Measurements from ENCODE around the gene ZNF483.
A peak's percentile ranks its signal among the peaks of the same experiment; 100 is the strongest.

Gene ZNF483

GRCh38 chr9:111572950-111573604 lies 48.1 kb downstream of the ZNF483 start:
- peak; percentile 86 for ATAC-seq
- TF ChIP-seq ZFP3 (CRISPR knock-in tag; IDR thresholded peaks at IDR 0.05), result no peak
- no peak for TF ChIP-seq GLIS3 (CRISPR knock-in tag; IDR thresholded peaks at IDR 0.05)
- no peak for TF ChIP-seq PPARA (CRISPR knock-in tag; IDR thresholded peaks at IDR 0.05; ENCODE audit: borderline replicate concordance)
- no peak for TF ChIP-seq ZFP30 (CRISPR knock-in tag; IDR thresholded peaks at IDR 0.05)
- TF ChIP-seq ARNTL (CRISPR knock-in tag; IDR thresholded peaks at IDR 0.05; ENCODE audit: borderline replicate concordance, low read depth), result no peak
- TF ChIP-seq PATZ1 (CRISPR knock-in tag; IDR thresholded peaks at IDR 0.05; ENCODE audit: borderline replicate concordance), result no peak
- no peak for TF ChIP-seq SNAI2 (CRISPR knock-in tag; IDR thresholded peaks at IDR 0.05)
- no peak for TF ChIP-seq TCF4 (CRISPR knock-in tag; IDR thresholded peaks at IDR 0.05; ENCODE audit: borderline replicate concordance)
- no peak for TF ChIP-seq POU6F1 (CRISPR knock-in tag; IDR thresholded peaks at IDR 0.05; ENCODE audit: borderline replicate concordance, low read depth)
- no peak for TF ChIP-seq TOX (CRISPR knock-in tag; IDR thresholded peaks at IDR 0.05; ENCODE audit: borderline replicate concordance)
- no peak for TF ChIP-seq TSHZ2 (CRISPR knock-in tag; IDR thresholded peaks at IDR 0.05)
- TF ChIP-seq ZNF8 (CRISPR knock-in tag; IDR thresholded peaks at IDR 0.05), result no peak
- TF ChIP-seq ISL1 (CRISPR knock-in tag; IDR thresholded peaks at IDR 0.05), result no peak
- no peak for TF ChIP-seq ESRRG (CRISPR knock-in tag; IDR thresholded peaks at IDR 0.05)
- no peak for TF ChIP-seq CSDC2 (CRISPR knock-in tag; IDR thresholded peaks at IDR 0.05)

- TF ChIP-seq ISL1 (CRISPR knock-in tag; IDR thresholded peaks at IDR 0.05) (no peak), ZNF70 (CRISPR knock-in tag; IDR thresholded peaks at IDR 0.05) (no peak), PATZ1 (CRISPR knock-in tag; IDR thresholded peaks at IDR 0.05; ENCODE audit: borderline replicate concordance) (no peak), SNAI2 (CRISPR knock-in tag; IDR thresholded peaks at IDR 0.05) (no peak), TCF4 (CRISPR knock-in tag; IDR thresholded peaks at IDR 0.05; ENCODE audit: borderline replicate concordance) (no peak), ZNF8 (CRISPR knock-in tag; IDR thresholded peaks at IDR 0.05) (no peak), ESRRG (CRISPR knock-in tag; IDR thresholded peaks at IDR 0.05) (no peak), ARNTL (CRISPR knock-in tag; IDR thresholded peaks at IDR 0.05; ENCODE audit: borderline replicate concordance, low read depth) (no peak), GLIS3 (CRISPR knock-in tag; IDR thresholded peaks at IDR 0.05) (no peak), CREB5 (CRISPR knock-in tag; IDR thresholded peaks at IDR 0.05; ENCODE audit: low read depth) (no peak), ZFP30 (CRISPR knock-in tag; IDR thresholded peaks at IDR 0.05) (no peak), POU6F1 (CRISPR knock-in tag; IDR thresholded peaks at IDR 0.05; ENCODE audit: borderline replicate concordance, low read depth) (no peak), ZNF565 (CRISPR knock-in tag; conservative IDR thresholded peaks at IDR 0.05; ENCODE audit: low read depth) (no peak), CSDC2 (CRISPR knock-in tag; IDR thresholded peaks at IDR 0.05) (no peak), OSR1 (CRISPR knock-in tag; IDR thresholded peaks at IDR 0.05) (no peak), CSRNP3 (CRISPR knock-in tag; IDR thresholded peaks at IDR 0.05) (no peak), TSHZ2 (CRISPR knock-in tag; IDR thresholded peaks at IDR 0.05) (no peak), RARB (CRISPR knock-in tag; IDR thresholded peaks at IDR 0.05) (no peak)
- no peak for ATAC-seq
Measured at GRCh38 chr9:111582888-111583287, 57.9 kb downstream of the ZNF483 start.
